COLO668 (cell line): Measurements from ENCODE around the gene C20orf144.
"Not testable (repeated sequence)": the region's sequence is repeated elsewhere in the genome, so short reads cannot be mapped to it uniquely, and the experiment has no call there.

ENCODE experiments used
- DNase-seq: peaks from one replicate; lab custom pipeline; 2025; ENCODE audit not compliant: unreplicated experiment; lab: John Stamatoyannopoulos, UW

C20orf144 gene

DNA sequence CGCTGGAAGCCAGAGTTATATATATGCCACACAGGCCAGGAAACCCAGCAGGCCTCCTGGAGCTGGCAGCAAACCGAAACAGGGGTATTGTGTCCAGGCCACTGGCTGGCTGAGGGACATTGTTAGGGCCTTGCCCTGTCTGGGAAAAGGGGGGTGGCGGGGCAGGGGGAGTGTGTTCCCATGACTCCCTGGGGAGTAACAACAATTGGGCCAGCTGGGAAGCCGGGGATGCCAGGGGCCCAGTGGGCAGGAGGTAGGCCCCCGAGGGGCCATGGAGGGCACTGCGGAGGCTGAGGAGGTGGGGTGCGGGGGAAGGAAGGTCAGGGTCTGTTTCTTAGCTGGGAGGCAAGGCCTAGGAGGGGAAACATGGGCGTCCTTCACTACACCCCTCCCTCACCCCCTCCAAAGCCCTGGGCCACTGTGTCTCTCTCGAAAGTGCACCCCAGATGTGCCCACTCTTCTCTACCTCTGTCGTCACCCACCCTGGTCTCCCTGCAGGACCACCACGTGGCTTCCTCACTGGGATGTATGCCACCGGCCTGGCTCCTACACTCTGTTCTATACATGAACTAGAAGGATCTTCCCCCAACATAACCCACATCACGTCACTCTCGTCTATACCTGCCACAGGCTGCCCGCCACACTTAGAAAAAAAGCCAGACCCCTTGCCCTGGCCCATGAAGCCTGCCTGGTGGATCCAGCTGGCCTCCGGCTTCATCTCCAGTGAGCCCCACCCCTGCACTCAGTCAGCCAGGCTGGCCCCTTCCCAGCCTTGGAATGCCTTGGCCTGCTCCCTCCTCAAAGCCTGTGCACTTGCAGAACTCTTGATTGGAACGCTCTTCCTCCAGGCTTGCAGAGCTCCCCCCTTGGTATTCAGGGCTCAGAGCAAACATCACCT lies 31.9 kb downstream of the C20orf144 start:
- no peak for DNase-seq

DNA sequence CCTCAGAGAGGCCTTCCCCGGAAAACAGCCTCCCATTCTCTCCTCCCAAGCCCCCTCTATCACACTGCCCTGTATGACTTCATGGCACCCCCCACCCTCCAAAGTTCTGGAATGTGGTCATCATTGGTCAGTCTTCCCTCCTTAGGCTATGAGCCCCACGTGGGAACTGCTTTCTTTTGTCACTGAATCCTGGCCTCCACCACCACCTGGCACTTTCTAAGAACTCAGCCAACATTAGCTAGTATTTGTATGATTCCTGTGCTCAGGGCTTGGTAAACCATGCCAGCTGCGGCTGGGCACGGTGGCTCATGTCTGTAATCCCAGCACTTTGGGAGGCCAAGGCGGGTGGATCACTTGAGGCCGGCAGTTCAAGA lies 32.5 kb downstream of the C20orf144 start:
- no peak for DNase-seq

DNA sequence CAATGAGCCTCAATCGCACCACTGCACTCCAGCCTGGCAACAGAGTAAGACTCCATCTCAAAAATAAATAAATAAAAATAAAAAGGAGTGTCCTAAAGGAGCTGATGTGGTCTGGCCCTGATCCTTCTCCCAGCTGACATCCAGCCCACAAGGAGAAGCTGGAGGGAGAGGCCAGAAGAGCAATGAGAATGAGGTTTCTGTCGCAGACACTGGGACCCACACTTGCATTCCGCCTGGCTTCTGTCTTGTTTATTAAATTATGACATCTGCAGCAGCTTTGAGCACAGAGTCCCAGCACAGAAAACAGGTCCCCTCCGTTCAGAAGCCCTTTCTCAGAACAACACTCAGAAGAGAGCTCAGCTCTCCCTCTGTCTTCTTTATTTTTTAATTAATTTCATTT lies 34.3 kb downstream of the C20orf144 start:
- DNase-seq: no peak

GRCh38 chr20:33697129-33697528 lies 35.0 kb downstream of the C20orf144 start:
- DNase-seq: no peak

DNA sequence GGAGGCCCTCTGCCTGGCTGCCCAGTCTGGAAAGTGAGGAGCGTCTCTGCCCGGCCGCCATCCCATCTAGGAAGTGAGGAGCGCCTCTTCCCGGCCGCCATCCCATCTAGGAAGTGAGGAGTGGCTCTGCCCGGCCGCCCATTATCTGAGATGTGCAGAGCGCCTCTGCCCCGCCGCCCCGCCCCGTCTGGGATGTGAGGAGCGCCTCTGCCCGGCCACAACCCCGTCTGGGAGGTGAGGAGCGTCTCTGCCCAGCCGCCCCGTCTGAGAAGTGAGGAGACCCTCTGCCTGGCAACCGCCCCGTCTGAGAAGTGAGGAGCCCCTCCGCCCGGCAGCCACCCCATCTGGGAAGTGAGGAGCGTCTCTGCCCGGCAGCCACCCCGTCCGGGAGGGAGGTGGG lies 36.8 kb downstream of the C20orf144 start:
- not testable (repeated sequence) for DNase-seq

GRCh38 chr20:33700696-33701441 lies 38.7 kb downstream of the C20orf144 start:
- not testable (repeated sequence) for DNase-seq

- DNase-seq: no peak
These were observed 39.7 kb downstream of the C20orf144 start for GRCh38 chr20:33701629-33702450.

DNA sequence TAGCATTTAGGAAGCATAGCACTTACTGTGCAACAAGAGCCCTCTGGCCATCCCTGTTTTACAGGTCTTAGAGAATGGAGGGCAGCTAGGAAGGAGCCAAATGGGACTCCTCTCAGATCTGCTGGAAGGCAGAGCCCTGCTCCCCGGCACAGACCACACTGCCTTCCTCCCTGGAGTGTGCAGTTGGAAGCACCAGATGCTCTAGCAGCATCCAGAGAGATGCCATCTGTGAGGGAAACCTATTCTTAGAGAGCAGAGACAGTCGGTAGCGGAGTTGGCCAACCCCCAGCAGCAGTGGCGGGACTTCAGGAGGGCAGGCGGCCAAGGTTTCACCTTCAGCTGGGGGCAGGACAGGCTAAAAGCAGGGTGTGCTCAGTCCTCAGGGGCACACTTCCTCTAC lies 40.7 kb downstream of the C20orf144 start:
- no peak for DNase-seq

DNA sequence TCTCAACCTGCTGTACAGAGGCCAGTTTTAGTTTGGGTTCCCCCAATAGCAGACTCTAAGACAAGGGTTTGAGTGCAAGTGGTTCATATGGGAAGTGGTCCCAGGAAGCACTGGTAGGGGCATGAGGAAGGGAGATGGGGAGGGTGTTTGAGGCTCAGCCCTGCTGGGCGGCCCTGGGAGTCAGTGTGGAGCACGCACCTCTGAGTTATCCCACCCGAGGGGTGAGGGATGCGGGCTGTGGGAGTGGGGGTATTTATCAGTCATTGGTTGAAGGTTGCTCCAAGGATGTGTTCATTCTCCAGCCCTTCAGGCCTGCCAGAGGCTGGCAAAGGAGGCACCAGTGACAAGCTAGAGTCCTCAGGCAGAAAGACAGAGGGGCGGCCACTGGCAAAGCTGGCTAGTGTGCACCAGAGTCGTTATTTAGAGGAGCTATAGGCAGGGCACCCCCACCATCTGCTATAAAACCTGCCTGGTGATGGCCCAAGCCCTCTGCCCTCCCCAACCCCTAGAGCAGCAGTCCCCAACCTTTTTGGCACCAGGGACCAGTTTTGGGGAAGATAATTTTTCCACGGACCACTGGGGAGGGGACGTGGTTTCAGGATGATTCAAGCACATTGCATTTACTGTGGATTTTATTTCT lies 41.5 kb downstream of the C20orf144 start:
- no peak for DNase-seq

DNA sequence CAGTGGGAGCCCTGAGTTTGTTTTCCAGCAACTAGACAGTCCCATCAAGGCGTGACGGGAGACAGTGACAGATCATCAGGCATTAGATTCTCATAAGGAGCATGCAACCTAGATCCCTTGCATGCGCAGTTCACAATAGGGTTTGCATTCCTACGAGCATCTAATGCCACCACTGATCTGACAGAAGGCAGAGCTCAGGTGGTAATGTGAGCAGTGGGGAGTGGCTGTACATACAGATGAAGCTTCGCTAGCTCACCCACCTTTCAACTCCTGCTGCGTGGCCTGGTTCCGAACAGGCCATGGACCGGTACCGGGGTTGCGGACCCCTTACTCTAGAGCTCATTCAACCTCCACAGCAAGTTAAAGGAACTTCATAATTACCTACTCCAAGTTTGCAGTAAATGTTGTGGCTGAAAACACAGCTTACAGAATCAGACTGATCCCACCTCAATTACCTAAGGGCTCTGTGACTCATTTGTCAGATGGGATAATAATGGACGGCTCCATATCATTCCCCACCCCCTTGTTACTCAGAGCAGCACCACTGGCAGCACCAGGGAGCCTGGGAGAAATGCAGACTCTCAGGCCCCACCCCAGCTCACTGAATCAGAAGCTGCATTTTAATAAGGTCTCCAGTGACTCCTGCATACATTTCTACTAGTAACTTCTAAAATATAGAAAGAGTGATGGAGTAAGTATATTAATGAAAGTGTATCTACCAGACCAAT lies 42.2 kb downstream of the C20orf144 start:
- no peak for DNase-seq

DNA sequence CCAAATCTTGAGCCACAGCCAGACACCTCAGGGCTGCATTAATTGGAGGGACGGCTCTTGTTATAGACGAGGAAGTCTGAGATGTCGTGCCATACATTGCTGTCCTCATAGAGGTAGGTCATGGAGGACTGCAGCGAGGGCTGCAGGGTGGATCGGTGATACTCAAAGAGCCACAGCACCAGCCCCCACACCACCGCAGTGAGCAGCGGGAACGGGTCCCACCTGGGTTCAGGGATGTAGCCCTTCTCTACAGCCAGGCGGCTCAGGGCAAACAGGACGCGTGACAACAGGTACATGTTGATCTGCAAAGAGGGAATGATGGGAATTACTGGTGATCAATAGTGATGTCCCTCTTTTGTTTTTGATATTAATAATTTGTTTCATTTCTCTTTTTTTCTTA lies 45.5 kb downstream of the C20orf144 start:
- no peak for DNase-seq

DNA sequence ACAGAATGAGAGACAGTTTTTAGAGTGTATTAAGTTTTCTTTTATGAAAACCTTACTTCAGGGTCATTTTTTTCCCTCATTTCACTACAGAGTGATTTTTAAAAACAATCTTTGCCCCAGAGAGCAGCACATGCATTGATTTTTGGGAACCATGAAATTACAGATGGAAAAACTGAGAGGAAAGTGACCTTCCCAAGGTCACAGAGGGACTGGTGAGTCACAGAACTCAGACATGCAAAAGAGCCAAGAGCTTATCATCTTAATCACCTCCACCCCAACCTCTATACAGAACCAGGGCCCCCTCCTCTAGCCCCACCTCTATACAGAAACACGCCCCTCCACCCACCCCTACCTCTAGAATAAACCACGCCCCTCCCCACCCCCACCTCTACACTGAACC lies 47.3 kb downstream of the C20orf144 start:
- no peak for DNase-seq

DNA sequence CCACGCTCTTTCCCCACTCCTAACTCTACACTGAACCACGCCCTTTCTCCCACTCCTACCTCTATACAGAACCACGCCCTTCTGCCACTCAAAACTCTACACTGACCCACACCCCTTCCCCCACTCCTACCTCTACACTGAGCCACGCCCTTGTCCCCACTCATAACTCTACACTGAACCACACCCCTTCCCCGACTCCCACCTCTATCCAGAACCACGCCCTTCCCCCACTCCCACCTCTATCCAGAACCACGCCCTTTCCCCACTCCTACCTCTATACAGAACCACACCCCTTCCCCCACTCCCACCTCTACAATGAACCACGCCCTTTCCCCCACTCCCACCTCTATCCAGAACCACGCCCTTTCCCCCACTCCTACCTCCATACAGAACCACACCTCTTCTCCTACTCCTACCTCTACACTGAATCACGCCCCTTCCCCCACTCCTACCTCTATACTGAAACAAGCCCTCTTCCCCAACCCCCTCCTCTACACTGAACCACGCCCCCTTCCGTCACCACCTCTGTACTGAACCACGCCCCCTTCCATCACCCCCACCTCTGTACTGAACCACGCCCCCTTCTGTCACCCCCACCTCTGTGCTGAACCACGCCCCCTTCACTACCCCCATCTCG lies 47.9 kb downstream of the C20orf144 start:
- no peak for DNase-seq

DNA sequence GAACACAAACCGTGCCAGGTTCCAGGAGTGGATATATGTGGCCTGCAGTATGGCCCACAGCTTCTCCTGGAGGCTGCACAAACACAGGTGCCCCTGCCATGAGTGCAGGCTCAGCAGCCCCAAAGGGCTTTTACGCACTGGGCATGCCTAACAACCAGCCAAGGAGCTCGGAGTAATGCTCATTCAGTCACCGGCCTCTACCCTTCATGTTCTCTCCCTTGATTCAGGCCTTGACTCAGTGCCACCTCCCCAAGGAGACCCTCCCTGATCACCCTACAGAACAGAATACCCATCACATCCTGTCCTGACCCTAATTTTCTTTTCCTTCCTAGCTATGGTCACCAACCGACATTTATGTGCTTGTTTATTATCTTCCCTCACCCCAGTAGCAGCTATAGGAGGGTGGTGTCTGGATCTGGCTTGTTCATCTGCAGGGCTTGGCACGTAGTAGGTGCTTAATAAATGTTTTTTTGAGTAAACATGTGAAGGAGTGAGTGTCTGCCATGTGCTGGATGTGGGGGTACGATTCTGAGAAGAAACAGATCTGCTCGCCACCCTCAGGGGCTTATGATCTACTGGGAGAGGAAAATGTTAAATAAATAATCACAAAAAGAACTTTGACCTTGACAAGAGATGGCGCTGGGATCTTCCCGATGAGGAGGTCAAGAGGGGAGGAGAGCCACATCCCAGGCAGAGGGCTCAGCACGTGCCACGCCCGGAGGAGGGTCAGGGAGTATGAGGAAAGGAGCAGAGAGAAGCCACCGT lies 48.7 kb downstream of the C20orf144 start:
- DNase-seq: no peak

DNA sequence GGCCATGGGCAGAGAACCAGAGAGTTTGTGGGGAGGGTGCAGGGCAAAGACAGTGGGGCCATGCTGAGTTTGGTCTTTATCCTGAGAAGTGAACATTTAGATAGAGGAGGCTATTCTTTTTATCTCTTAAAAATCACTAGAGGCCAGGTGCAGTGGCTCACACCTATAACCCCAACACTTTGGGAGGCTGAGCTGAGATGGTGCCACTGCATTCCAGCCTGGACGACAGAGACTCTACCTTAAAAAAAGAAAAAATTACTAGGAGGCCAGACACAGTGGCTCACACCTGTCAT lies 49.3 kb downstream of the C20orf144 start:
- no peak for DNase-seq
